GM23338 (cell line): ENCODE measurements around the gene ACKR1.

Experiments
- CREB1 ChIP-seq: fragments of 250-450 bp; sonication (Bioruptor Pico); IDR thresholded peaks from 2 replicates; pipeline ENCODE4 v1.5.0; 2020; ENCODE audit warnings: low read depth, mild to moderate bottlenecking, moderate library complexity
- EZH2 ChIP-seq: fragments of 200-600 bp; sonication (generic); IDR thresholded peaks from one replicate; pipeline ENCODE4 v1.8.0; 2017; ENCODE audit warnings: antibody characterized with exemption, mild to moderate bottlenecking, low read depth; ENCODE audit not compliant: unreplicated experiment
- EZH2phosphoT487 ChIP-seq: fragments of 200-600 bp; sonication (generic); IDR thresholded peaks from one replicate; pipeline ENCODE4 v1.8.1; 2018; ENCODE audit warnings: antibody characterized with exemption; ENCODE audit not compliant: unreplicated experiment
- JUNB ChIP-seq: IDR thresholded peaks from one replicate; pipeline ENCODE4 v1.6.1; 2016; ENCODE audit warnings: antibody characterized with exemption; ENCODE audit not compliant: unreplicated experiment
- POLR2AphosphoS5 ChIP-seq: IDR thresholded peaks from 2 replicates; pipeline ENCODE4 v1.6.1; 2016; ENCODE audit warnings: antibody characterized with exemption, low read depth
- STAT1 ChIP-seq: IDR thresholded peaks from one replicate; pipeline ENCODE4 v1.6.1; 2016; ENCODE audit warnings: antibody characterized with exemption; ENCODE audit not compliant: unreplicated experiment
- ZNF114 ChIP-seq: fragments of 250-450 bp; sonication (Bioruptor Pico); IDR thresholded peaks from 2 replicates; pipeline ENCODE4 v1.5.0; 2020; ENCODE audit warnings: mild to moderate bottlenecking, moderate library complexity
- ZNF331 ChIP-seq: fragments of 250-450 bp; sonication (Bioruptor Pico); IDR thresholded peaks from 2 replicates; pipeline ENCODE4 v1.5.0; 2020; ENCODE audit warnings: low read depth, mild to moderate bottlenecking, moderate library complexity
- ZNF462 ChIP-seq: fragments of 250-450 bp; sonication (Bioruptor Pico); IDR thresholded peaks from 2 replicates; pipeline ENCODE4 v1.5.0; 2020; ENCODE audit warnings: mild to moderate bottlenecking, moderate library complexity
- TF ChIP-seq, protein P1 (sequence below): IDR thresholded peaks from 2 replicates; pipeline ENCODE4 v1.6.1; 2016; ENCODE audit warnings: antibody characterized with exemption
- TF ChIP-seq, protein P2 (sequence below), 2 experiments: fragments of 200-600 bp in 1 of 2; sonication (generic) in 1 of 2; conservative IDR thresholded peaks; 2 replicates each; pipeline versions ENCODE4 v1.5.1 to v1.6.1; 2016 to 2017; ENCODE audit warnings: antibody characterized with exemption in 2 of 2, low read depth in 2 of 2, mild to moderate bottlenecking in 2 of 2, moderate library complexity in 1 of 2
- TF ChIP-seq, protein P3 (sequence below): IDR thresholded peaks from one replicate; pipeline ENCODE4 v1.6.1; 2018; ENCODE audit warnings: antibody characterized with exemption; ENCODE audit not compliant: unreplicated experiment

- TF ChIP-seq EZH2 (no peak), ZNF462 (CRISPR knock-in tag) (no peak), POLR2AphosphoS5 (no peak), EZH2phosphoT487 (no peak), STAT1 (no peak), ZNF114 (CRISPR knock-in tag) (no peak), JUNB (no peak), ZNF331 (no peak), CREB1 (CRISPR knock-in tag) (no peak)
- TF ChIP-seq, protein P1, sequence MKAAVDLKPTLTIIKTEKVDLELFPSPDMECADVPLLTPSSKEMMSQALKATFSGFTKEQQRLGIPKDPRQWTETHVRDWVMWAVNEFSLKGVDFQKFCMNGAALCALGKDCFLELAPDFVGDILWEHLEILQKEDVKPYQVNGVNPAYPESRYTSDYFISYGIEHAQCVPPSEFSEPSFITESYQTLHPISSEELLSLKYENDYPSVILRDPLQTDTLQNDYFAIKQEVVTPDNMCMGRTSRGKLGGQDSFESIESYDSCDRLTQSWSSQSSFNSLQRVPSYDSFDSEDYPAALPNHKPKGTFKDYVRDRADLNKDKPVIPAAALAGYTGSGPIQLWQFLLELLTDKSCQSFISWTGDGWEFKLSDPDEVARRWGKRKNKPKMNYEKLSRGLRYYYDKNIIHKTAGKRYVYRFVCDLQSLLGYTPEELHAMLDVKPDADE: no peak
- TF ChIP-seq, protein P2, sequence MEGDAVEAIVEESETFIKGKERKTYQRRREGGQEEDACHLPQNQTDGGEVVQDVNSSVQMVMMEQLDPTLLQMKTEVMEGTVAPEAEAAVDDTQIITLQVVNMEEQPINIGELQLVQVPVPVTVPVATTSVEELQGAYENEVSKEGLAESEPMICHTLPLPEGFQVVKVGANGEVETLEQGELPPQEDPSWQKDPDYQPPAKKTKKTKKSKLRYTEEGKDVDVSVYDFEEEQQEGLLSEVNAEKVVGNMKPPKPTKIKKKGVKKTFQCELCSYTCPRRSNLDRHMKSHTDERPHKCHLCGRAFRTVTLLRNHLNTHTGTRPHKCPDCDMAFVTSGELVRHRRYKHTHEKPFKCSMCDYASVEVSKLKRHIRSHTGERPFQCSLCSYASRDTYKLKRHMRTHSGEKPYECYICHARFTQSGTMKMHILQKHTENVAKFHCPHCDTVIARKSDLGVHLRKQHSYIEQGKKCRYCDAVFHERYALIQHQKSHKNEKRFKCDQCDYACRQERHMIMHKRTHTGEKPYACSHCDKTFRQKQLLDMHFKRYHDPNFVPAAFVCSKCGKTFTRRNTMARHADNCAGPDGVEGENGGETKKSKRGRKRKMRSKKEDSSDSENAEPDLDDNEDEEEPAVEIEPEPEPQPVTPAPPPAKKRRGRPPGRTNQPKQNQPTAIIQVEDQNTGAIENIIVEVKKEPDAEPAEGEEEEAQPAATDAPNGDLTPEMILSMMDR (conservative IDR thresholded peaks at IDR 0.05; ENCODE audit: low read depth in 2 of 2): no peak
- TF ChIP-seq, protein P3, sequence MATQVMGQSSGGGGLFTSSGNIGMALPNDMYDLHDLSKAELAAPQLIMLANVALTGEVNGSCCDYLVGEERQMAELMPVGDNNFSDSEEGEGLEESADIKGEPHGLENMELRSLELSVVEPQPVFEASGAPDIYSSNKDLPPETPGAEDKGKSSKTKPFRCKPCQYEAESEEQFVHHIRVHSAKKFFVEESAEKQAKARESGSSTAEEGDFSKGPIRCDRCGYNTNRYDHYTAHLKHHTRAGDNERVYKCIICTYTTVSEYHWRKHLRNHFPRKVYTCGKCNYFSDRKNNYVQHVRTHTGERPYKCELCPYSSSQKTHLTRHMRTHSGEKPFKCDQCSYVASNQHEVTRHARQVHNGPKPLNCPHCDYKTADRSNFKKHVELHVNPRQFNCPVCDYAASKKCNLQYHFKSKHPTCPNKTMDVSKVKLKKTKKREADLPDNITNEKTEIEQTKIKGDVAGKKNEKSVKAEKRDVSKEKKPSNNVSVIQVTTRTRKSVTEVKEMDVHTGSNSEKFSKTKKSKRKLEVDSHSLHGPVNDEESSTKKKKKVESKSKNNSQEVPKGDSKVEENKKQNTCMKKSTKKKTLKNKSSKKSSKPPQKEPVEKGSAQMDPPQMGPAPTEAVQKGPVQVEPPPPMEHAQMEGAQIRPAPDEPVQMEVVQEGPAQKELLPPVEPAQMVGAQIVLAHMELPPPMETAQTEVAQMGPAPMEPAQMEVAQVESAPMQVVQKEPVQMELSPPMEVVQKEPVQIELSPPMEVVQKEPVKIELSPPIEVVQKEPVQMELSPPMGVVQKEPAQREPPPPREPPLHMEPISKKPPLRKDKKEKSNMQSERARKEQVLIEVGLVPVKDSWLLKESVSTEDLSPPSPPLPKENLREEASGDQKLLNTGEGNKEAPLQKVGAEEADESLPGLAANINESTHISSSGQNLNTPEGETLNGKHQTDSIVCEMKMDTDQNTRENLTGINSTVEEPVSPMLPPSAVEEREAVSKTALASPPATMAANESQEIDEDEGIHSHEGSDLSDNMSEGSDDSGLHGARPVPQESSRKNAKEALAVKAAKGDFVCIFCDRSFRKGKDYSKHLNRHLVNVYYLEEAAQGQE: no peak
Measured at GRCh38 chr1:159247266-159247665, 42.6 kb downstream of the ACKR1 start.
